Kidney epithelial cell (primary cell): ENCODE results near the gene ZNF774. TPM values are rescaled to one million over a fixed set of nuclear protein-coding genes. Genes with fewer than 3 reads are reported as not detected.
A peak's percentile ranks its signal among the peaks of the same experiment; 100 is the strongest.

Experiments used
- DNase-seq: peaks from one replicate; pipeline ENCODE4 v3.0.0-alpha.2; 2010; ENCODE audit warnings: low read depth
- H3K27me3 ChIP-seq: 2 replicates; pipeline ENCODE4 v1.6.0; 2011; ENCODE audit warnings: low read length; ENCODE audit not compliant: control insufficient read depth, insufficient read depth
- H3K36me3 ChIP-seq: 2 replicates; pipeline ENCODE4 v1.5.1; 2011; ENCODE audit warnings: low read length; ENCODE audit not compliant: control insufficient read depth, insufficient read depth
- H3K4me3 ChIP-seq: 2 replicates; pipeline ENCODE4 v1.5.1; 2011; ENCODE audit warnings: low read depth, mild to moderate bottlenecking, control low read depth, low read length
- total RNA-seq: library from RNA; depleted of rRNA; stranded (reverse); fragments of >200 nt; gene quantifications from 2 replicates; pipeline ENCODE4 v1.2.3, GENCODE V29; 2015
- TF ChIP-seq, protein P1 (sequence below): IDR thresholded peaks from 2 replicates; pipeline ENCODE4 v1.5.1; 2011; ENCODE audit warnings: mild to moderate bottlenecking, moderate library complexity, low read length, control low read depth, inconsistent platforms; ENCODE audit not compliant: insufficient read depth, poor library complexity, severe bottlenecking

The ZNF774 gene
- total RNA-seq, 1 donor from 2014 or later = 2.0 TPM

DNA sequence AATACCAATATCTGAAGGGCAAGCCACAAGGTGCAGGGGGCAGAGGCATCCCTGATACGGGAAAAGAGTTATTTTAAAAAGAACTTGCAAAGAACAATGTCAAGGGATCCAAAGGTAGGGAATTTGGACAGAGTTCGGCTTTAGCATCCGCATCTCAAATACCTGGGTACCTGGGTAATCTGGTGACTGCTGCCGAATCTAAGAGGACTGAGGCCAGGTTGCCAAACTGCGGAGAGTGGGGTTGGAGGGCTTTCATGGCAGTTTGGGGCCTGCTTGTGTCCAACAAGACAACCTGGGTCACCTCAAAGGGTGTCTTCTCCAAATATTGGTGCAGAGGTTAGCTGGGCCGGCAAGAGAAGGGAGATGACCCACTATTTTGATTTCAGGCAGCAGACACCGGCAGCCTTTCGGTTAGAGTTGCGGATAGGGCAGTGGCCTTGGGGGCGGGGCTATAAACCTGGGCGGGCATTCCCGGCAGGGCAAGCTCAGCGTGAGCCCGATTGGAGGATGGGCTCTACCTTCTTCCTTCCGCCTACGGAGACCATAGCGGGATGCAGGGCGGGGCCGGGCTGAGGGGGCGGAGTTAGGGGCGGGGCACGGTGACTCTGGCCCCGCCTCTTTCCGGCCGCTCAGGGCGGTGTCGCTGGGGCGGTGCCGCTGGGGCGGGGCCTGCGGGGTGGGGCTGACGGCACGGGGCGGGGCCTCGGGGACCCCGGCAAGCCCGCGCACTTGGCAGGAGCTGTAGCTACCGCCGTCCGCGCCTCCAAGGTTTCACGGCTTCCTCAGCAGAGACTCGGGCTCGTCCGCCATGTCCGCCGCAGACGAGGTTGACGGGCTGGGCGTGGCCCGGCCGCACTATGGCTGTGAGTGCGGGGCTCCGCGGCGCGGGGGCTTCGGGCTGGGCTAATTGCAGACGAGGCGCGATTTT lies 35.7 kb downstream of the ZNF774 start, which contains the start of gene IQGAP1:
Gene IQGAP1, plus strand, starts transcription at position 709 of the 928 bp plus-strand sequence. Its CDS starts 100 bp downstream, at position 809.
- peak within 1 kb of the TSS; percentile 98 for H3K4me3 ChIP-seq
- DNase-seq = peak; percentile 85
- peaks cover 2% of the 10 kb centered on the region for H3K36me3 ChIP-seq
- TF ChIP-seq, protein P1, sequence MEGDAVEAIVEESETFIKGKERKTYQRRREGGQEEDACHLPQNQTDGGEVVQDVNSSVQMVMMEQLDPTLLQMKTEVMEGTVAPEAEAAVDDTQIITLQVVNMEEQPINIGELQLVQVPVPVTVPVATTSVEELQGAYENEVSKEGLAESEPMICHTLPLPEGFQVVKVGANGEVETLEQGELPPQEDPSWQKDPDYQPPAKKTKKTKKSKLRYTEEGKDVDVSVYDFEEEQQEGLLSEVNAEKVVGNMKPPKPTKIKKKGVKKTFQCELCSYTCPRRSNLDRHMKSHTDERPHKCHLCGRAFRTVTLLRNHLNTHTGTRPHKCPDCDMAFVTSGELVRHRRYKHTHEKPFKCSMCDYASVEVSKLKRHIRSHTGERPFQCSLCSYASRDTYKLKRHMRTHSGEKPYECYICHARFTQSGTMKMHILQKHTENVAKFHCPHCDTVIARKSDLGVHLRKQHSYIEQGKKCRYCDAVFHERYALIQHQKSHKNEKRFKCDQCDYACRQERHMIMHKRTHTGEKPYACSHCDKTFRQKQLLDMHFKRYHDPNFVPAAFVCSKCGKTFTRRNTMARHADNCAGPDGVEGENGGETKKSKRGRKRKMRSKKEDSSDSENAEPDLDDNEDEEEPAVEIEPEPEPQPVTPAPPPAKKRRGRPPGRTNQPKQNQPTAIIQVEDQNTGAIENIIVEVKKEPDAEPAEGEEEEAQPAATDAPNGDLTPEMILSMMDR = no peak
- H3K27me3 ChIP-seq = no peaks in the 10 kb centered on the region

DNA sequence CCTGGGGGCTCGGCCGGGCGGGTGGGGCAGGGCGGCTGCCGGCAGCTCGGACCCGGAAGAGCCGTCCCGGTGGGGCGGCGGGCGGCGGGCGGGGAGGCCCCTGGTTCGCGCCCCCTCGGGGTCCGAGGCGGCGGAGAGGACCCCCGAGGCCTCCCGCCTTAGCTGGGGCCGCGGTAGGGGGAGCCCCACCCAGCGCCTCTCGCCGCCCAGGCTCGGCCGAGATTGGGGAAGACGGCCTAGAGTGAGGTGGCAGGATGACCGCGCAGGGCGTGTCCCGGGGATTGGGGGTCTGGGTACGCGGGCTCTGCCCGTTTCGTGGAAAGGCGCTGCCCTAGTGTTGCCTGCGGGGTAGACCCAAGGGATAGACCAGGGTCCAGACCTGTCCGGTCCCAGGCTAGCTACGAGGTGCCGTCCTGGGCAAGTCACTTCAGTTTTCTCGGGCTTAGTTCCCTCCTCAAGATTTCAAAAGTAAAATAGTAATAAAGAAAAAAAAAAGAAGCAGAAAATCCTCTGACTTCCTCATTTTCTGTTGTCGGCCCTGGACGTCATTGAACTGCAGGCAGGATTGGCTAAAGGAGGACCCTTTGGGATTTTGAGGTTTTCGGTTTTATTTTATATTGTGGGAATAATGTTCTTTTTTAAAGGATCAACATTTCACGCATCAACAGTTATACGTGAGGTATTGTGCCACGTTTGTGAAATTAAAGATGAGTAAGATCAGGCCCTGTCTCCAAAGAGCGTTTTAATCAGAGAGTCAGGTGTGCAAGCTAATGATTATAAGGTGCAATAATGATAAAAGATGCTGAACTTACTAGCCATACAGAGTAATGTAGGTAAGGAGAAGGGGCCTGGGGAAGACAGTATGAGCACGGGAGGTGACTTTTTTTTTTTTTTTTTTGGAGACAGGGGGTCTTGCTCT lies 36.6 kb downstream of the ZNF774 start:
- no peaks in the 10 kb centered on the region for H3K27me3 ChIP-seq
- no peak for DNase-seq
- peak overlapping the region; percentile 98 for H3K4me3 ChIP-seq
- TF ChIP-seq, protein P1 = no peak
- H3K36me3 ChIP-seq = peaks cover 2% of the 10 kb centered on the region

DNA sequence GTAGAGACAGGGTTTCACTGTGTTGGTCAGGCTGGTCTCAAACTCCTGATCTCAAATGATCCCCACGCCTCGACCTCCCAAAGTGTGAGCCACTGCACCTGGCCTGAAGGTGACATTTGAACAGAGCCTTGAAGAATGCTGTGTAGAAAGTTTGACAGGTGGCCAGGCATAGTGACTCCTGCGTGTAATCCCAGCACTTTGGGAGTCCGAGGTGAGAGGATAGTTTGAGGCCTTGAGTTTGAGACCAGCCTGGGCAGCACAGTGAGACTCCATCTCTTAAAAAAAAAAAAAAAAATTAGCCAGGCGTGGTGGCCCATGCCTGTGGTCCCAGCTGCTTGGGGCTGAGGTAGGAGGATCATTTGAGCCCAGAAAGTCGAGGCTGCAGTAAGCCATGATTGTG lies 37.4 kb downstream of the ZNF774 start:
- Histone ChIP-seq H3K36me3 (peaks cover 2% of the 10 kb centered on the region), H3K4me3 (peak overlapping the region; percentile 98), H3K27me3 (no peaks in the 10 kb centered on the region)
- DNase-seq = no peak
- TF ChIP-seq, protein P1 = no peak

DNA sequence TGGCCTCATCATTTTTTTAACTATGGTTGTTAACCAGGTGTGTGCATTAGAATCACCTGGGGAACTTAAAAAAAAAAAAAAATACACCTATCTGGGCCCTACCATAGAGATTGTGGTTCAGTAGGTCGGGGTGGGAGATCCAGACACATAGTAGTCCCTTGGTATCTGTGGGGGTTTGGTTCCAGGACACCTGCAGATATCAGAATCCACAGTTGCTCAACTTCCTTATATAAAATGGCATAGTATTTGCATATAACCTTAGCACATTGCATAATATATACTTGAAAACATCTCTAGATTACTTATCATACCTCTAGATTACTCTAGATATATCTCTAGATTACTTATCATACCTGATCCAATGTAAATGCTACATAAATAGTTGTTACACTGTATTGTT lies 41.0 kb downstream of the ZNF774 start:
- H3K4me3 ChIP-seq = no peak overlapping the region
- no peak for DNase-seq
- TF ChIP-seq, protein P1 = no peak
- peaks cover 2% of the 10 kb centered on the region for H3K36me3 ChIP-seq
- no peaks in the 10 kb centered on the region for H3K27me3 ChIP-seq

DNA sequence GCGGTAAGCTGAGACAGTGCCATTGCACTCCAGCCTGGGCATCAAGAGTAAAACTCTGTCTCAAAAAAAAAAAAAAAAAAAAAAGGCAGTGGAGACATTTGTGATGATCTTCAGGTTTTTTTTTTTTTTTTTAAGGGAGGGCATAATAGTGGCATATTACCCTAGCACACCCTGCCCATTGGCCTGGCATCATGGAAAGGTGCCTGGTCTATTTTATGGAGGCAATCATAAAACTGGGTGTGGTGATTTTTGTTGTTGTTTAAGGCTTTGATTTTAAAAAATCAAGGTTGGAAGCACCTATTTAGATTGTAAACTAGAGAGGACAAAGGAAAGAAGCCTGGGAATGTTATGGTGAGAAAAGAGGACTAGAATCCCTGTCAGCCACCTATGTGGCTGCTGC lies 42.0 kb downstream of the ZNF774 start:
- Histone ChIP-seq H3K36me3 (peaks cover 2% of the 10 kb centered on the region), H3K27me3 (no peaks in the 10 kb centered on the region), H3K4me3 (no peak overlapping the region)
- TF ChIP-seq, protein P1 = no peak
- no peak for DNase-seq
